GM23338 (cell line): Measurements from ENCODE around the gene JPH4. TPM values are rescaled to one million over a fixed set of nuclear protein-coding genes. Genes with fewer than 3 reads are reported as not detected.

Experiments
- ATAC-seq: fragments of 200-7000 bp; cut with Tn5 transposase; 3 replicates; pipeline ENCODE4 v1.9.1; 2020
- DNase-seq: peaks from one replicate; pipeline ENCODE4 v3.0.0-alpha.2; 2015; ENCODE audit warnings: low spot score
- H2AFZ ChIP-seq: fragments of 200-600 bp; sonication (generic); 2 replicates; pipeline ENCODE4 v1.8.0; 2016; ENCODE audit warnings: antibody characterized with exemption, mild to moderate bottlenecking, moderate library complexity
- H3F3A ChIP-seq: fragments of 200-600 bp; sonication (generic); replicated peaks from 2 replicates; pipeline ENCODE4 v1.8.0; 2017; ENCODE audit warnings: antibody characterized with exemption, mixed run types, low read depth
- H3K27ac ChIP-seq: fragments of 200-600 bp; sonication (generic); 2 replicates; pipeline ENCODE4 v1.6.1; 2016; ENCODE audit warnings: low read depth
- H3K27me3 ChIP-seq: fragments of 200-600 bp; sonication (generic); 2 replicates; pipeline ENCODE4 v1.8.0; 2016; ENCODE audit warnings: mild to moderate bottlenecking, mixed run types, moderate library complexity; ENCODE audit not compliant: insufficient read depth
- H3K36me3 ChIP-seq: fragments of 200-600 bp; sonication (generic); 2 replicates; pipeline ENCODE4 v1.8.0; 2016; ENCODE audit warnings: mild to moderate bottlenecking; ENCODE audit not compliant: insufficient read depth
- H3K4me1 ChIP-seq: fragments of 200-600 bp; sonication (generic); 2 replicates; pipeline ENCODE4 v1.8.0; 2016; ENCODE audit warnings: mild to moderate bottlenecking, moderate library complexity; ENCODE audit not compliant: insufficient read depth
- H3K4me2 ChIP-seq: fragments of 200-600 bp; sonication (generic); 2 replicates; pipeline ENCODE4 v1.7.1; 2017; ENCODE audit warnings: mixed run types
- H3K4me3 ChIP-seq: fragments of 200-600 bp; sonication (generic); 2 replicates; pipeline ENCODE4 v1.6.1; 2016; ENCODE audit warnings: mixed run types
- H3K79me2 ChIP-seq: fragments of 200-600 bp; sonication (generic); replicated peaks from 2 replicates; pipeline ENCODE4 v1.8.0; 2017; ENCODE audit warnings: mild to moderate bottlenecking; ENCODE audit not compliant: insufficient read depth
- H3K9me2 ChIP-seq: fragments of 200-600 bp; sonication (generic); 2 replicates; pipeline ENCODE4 v1.8.0; 2017; ENCODE audit not compliant: insufficient read depth
- H4K20me1 ChIP-seq: fragments of 200-600 bp; sonication (generic); replicated peaks from 2 replicates; pipeline ENCODE4 v1.8.0; 2017; ENCODE audit warnings: mild to moderate bottlenecking; ENCODE audit not compliant: insufficient read depth
- H3K27ac Mint-ChIP-seq: 2 replicates; pipeline ENCODE4 v1.8.0; 2020; ENCODE audit warnings: inconsistent platforms, mild to moderate bottlenecking, moderate library complexity, mixed read lengths
- H3K27me3 Mint-ChIP-seq: 3 replicates; pipeline ENCODE4 v1.8.0; 2022; ENCODE audit warnings: low read depth, mild to moderate bottlenecking, moderate library complexity, mixed read lengths, inconsistent platforms; ENCODE audit not compliant: insufficient read depth, poor library complexity
- H3K36me3 Mint-ChIP-seq: 3 replicates; pipeline ENCODE4 v1.8.0; 2021; ENCODE audit warnings: low read depth, mild to moderate bottlenecking, inconsistent platforms, moderate library complexity, mixed read lengths
- H3K4me1 Mint-ChIP-seq: 3 replicates; pipeline ENCODE4 v1.8.0; 2020; ENCODE audit warnings: mild to moderate bottlenecking, inconsistent platforms, mixed read lengths
- H3K4me3 Mint-ChIP-seq: 3 replicates; pipeline ENCODE4 v1.8.0; 2021; ENCODE audit warnings: moderate library complexity, mild to moderate bottlenecking, inconsistent platforms, mixed read lengths
- H3K9me3 Mint-ChIP-seq: 3 replicates; pipeline ENCODE4 v1.8.0; 2020; ENCODE audit warnings: moderate library complexity, mild to moderate bottlenecking, inconsistent platforms, mixed read lengths
- CREB1 ChIP-seq: fragments of 250-450 bp; sonication (Bioruptor Pico); IDR thresholded peaks from 2 replicates; pipeline ENCODE4 v1.5.0; 2020; ENCODE audit warnings: low read depth, mild to moderate bottlenecking, moderate library complexity
- CTCF ChIP-seq, 2 experiments: fragments of 200-600 bp in 1 of 2; sonication (generic) in 1 of 2; conservative IDR thresholded peaks; 2 replicates each; pipeline versions ENCODE4 v1.5.1 to v1.6.1; 2016 to 2017; ENCODE audit warnings: antibody characterized with exemption in 2 of 2, low read depth in 2 of 2, mild to moderate bottlenecking in 2 of 2, moderate library complexity in 1 of 2
- ETS1 ChIP-seq: IDR thresholded peaks from 2 replicates; pipeline ENCODE4 v1.6.1; 2016; ENCODE audit warnings: antibody characterized with exemption
- EZH2 ChIP-seq: fragments of 200-600 bp; sonication (generic); IDR thresholded peaks from one replicate; pipeline ENCODE4 v1.8.0; 2017; ENCODE audit warnings: antibody characterized with exemption, mild to moderate bottlenecking, low read depth; ENCODE audit not compliant: unreplicated experiment
- EZH2phosphoT487 ChIP-seq: fragments of 200-600 bp; sonication (generic); IDR thresholded peaks from one replicate; pipeline ENCODE4 v1.8.1; 2018; ENCODE audit warnings: antibody characterized with exemption; ENCODE audit not compliant: unreplicated experiment
- JUNB ChIP-seq: IDR thresholded peaks from one replicate; pipeline ENCODE4 v1.6.1; 2016; ENCODE audit warnings: antibody characterized with exemption; ENCODE audit not compliant: unreplicated experiment
- NANOG ChIP-seq: IDR thresholded peaks from 2 replicates; pipeline ENCODE4 v1.6.1; 2016; ENCODE audit warnings: antibody characterized with exemption, borderline replicate concordance
- POLR2AphosphoS5 ChIP-seq: IDR thresholded peaks from 2 replicates; pipeline ENCODE4 v1.6.1; 2016; ENCODE audit warnings: antibody characterized with exemption, low read depth
- REST ChIP-seq: IDR thresholded peaks from one replicate; pipeline ENCODE4 v1.6.1; 2018; ENCODE audit warnings: antibody characterized with exemption; ENCODE audit not compliant: unreplicated experiment
- STAT1 ChIP-seq: IDR thresholded peaks from one replicate; pipeline ENCODE4 v1.6.1; 2016; ENCODE audit warnings: antibody characterized with exemption; ENCODE audit not compliant: unreplicated experiment
- ZNF114 ChIP-seq: fragments of 250-450 bp; sonication (Bioruptor Pico); IDR thresholded peaks from 2 replicates; pipeline ENCODE4 v1.5.0; 2020; ENCODE audit warnings: mild to moderate bottlenecking, moderate library complexity
- ZNF331 ChIP-seq: fragments of 250-450 bp; sonication (Bioruptor Pico); IDR thresholded peaks from 2 replicates; pipeline ENCODE4 v1.5.0; 2020; ENCODE audit warnings: low read depth, mild to moderate bottlenecking, moderate library complexity
- ZNF462 ChIP-seq: fragments of 250-450 bp; sonication (Bioruptor Pico); IDR thresholded peaks from 2 replicates; pipeline ENCODE4 v1.5.0; 2020; ENCODE audit warnings: mild to moderate bottlenecking, moderate library complexity
- polyA plus RNA-seq: library from polyadenylated mRNA; unstranded; fragments of >200 nt; fragmentation: Nextera tagmentation; extraction: Ambion mirVana; gene quantifications from 2 replicates; pipeline ENCODE4 v1.2.1, GENCODE V29; 2016
- total RNA-seq: library from RNA; depleted of rRNA; stranded (reverse); fragments of >200 nt; shearing (Covaris generic); gene quantifications from 2 replicates; pipeline ENCODE4 v1.2.3, GENCODE V29; 2014

Gene JPH4
- total and polyA plus RNA-seq, 2 experiments from 2014 or later = 11.0 to 29.9 TPM

- no peak for TF ChIP-seq JUNB
- no peak for TF ChIP-seq ZNF114 (CRISPR knock-in tag)
- no peak for TF ChIP-seq EZH2
- TF ChIP-seq POLR2AphosphoS5 = no peak
Measured at GRCh38 chr14:23579739-23580138, 1.1 kb upstream of the JPH4 start (continued).

GRCh38 chr14:23579311-23579630, 681 bp upstream of the JPH4 start:
- ATAC-seq = no peak
- Histone ChIP-seq H3K4me2 (peak overlapping the region; percentile 98), H3K36me3 (no peaks in the 10 kb centered on the region), H3F3A (peaks cover 15% of the 10 kb centered on the region; the same call in 1 of the 2 replicates), H3K27ac (no peak overlapping the region), H3K27me3 (peaks cover 32% of the 10 kb centered on the region), H3K79me2 (peaks cover 8% of the 10 kb centered on the region), H3K4me3 (peak overlapping the region; percentile 90), H2AFZ (no peak overlapping the region), H3K9me2 (no peaks in the 10 kb centered on the region), H4K20me1 (peaks cover 11% of the 10 kb centered on the region), H3K4me1 (peaks cover 15% of the 10 kb centered on the region)
- Mint-ChIP-seq H3K36me3 (peaks cover 11% of the 10 kb centered on the region), H3K4me3 (peak overlapping the region; percentile 86; the same call in 2 of the 3 replicates), H3K27ac (no peak overlapping the region), H3K9me3 (peaks cover 10% of the 10 kb centered on the region), H3K4me1 (peaks cover 22% of the 10 kb centered on the region), H3K27me3 (peaks cover 31% of the 10 kb centered on the region)
- no peak for DNase-seq
- TF ChIP-seq ZNF114 (CRISPR knock-in tag) (no peak), EZH2phosphoT487 (no peak), ETS1 (no peak), ZNF331 (CRISPR knock-in tag) (no peak), EZH2 (no peak), NANOG (no peak), CTCF (conservative IDR thresholded peaks at IDR 0.05; ENCODE audit: low read depth in 2 of 2) (no peak), POLR2AphosphoS5 (no peak), JUNB (no peak), ZNF462 (CRISPR knock-in tag) (no peak), REST (no peak), STAT1 (no peak), CREB1 (CRISPR knock-in tag) (no peak)
